ENCODE results near the gene PRKG2.

Gene PRKG2

GRCh38 chr4:81245218-81246009 lies 30.4 kb upstream of the PRKG2 start:
- ATAC-seq (ENCODE audit: low read depth): no peak
- no peak for DNase-seq (ENCODE audit: low spot score)
- TF ChIP-seq CTCF (IDR thresholded peaks at IDR 0.05; ENCODE audit: poor library complexity, severe bottlenecking): no peak

GRCh38 chr4:81237791-81238190 lies 22.8 kb upstream of the PRKG2 start:
- DNase-seq (ENCODE audit: low spot score): no peak
- no peak for TF ChIP-seq CTCF (IDR thresholded peaks at IDR 0.05; ENCODE audit: poor library complexity, severe bottlenecking)

More at GRCh38 chr4:81245218-81246009, 30.4 kb upstream of the PRKG2 start:
- Histone ChIP-seq H3K9me3 (ENCODE audit: severe bottlenecking) (no peaks in the 10 kb centered on the region), H3K4me3 (ENCODE audit: severe bottlenecking) (no peak overlapping the region), H3K4me1 (ENCODE audit: insufficient read depth, poor library complexity, severe bottlenecking) (no peaks in the 10 kb centered on the region), H3K27me3 (ENCODE audit: insufficient read depth, poor library complexity, severe bottlenecking) (no peaks in the 10 kb centered on the region), H3K27ac (ENCODE audit: poor library complexity, severe bottlenecking) (no peak overlapping the region), H3K36me3 (ENCODE audit: low read depth) (no peaks in the 10 kb centered on the region)

GRCh38 chr4:81235982-81236749 lies 21.1 kb upstream of the PRKG2 start:
- DNase-seq (ENCODE audit: low spot score) (no peak), ATAC-seq (ENCODE audit: low read depth) (no peak)
- H3K4me1 ChIP-seq (ENCODE audit: insufficient read depth, poor library complexity, severe bottlenecking): peaks cover 7% of the 10 kb centered on the region
- H3K9me3 ChIP-seq (ENCODE audit: severe bottlenecking): no peaks in the 10 kb centered on the region
- H3K36me3 ChIP-seq (ENCODE audit: low read depth): no peaks in the 10 kb centered on the region
- no peak overlapping the region for H3K4me3 ChIP-seq (ENCODE audit: severe bottlenecking)
- no peaks in the 10 kb centered on the region for H3K27me3 ChIP-seq (ENCODE audit: insufficient read depth, poor library complexity, severe bottlenecking)
- no peak for TF ChIP-seq CTCF (IDR thresholded peaks at IDR 0.05; ENCODE audit: poor library complexity, severe bottlenecking)
- no peak overlapping the region for H3K27ac ChIP-seq (ENCODE audit: poor library complexity, severe bottlenecking)

More at GRCh38 chr4:81237791-81238190, 22.8 kb upstream of the PRKG2 start:
- Histone ChIP-seq H3K27me3 (ENCODE audit: insufficient read depth, poor library complexity, severe bottlenecking) (no peaks in the 10 kb centered on the region), H3K9me3 (ENCODE audit: severe bottlenecking) (no peaks in the 10 kb centered on the region), H3K4me3 (ENCODE audit: severe bottlenecking) (no peak overlapping the region), H3K4me1 (ENCODE audit: insufficient read depth, poor library complexity, severe bottlenecking) (peaks cover 7% of the 10 kb centered on the region), H3K27ac (ENCODE audit: poor library complexity, severe bottlenecking) (peak overlapping the region; percentile 25), H3K36me3 (ENCODE audit: low read depth) (no peaks in the 10 kb centered on the region)
- peak; percentile 65; the same call in 2 of the 3 replicates for ATAC-seq (ENCODE audit: low read depth)

- no peaks in the 10 kb centered on the region for H3K27me3 ChIP-seq (ENCODE audit: insufficient read depth, poor library complexity, severe bottlenecking)
- no peak overlapping the region for H3K27ac ChIP-seq (ENCODE audit: poor library complexity, severe bottlenecking)
- no peaks in the 10 kb centered on the region for H3K9me3 ChIP-seq (ENCODE audit: severe bottlenecking)
- ATAC-seq (ENCODE audit: low read depth) (no peak), DNase-seq (ENCODE audit: low spot score) (no peak)
- TF ChIP-seq CTCF (IDR thresholded peaks at IDR 0.05; ENCODE audit: poor library complexity, severe bottlenecking): no peak
- no peaks in the 10 kb centered on the region for H3K4me1 ChIP-seq (ENCODE audit: insufficient read depth, poor library complexity, severe bottlenecking)
- H3K4me3 ChIP-seq (ENCODE audit: severe bottlenecking): no peak overlapping the region
- H3K36me3 ChIP-seq (ENCODE audit: low read depth): no peaks in the 10 kb centered on the region
These were observed 12.9 kb upstream of the PRKG2 start for GRCh38 chr4:81227968-81228367.
